Globus pallidus (tissue), 1 donor: ENCODE data around the gene JMJD7.

Experiments
- DNase-seq: peaks from one replicate; pipeline ENCODE4 v3.0.0-alpha.2; 2015; ENCODE audit warnings: low spot score

Gene JMJD7

GRCh38 chr15:41801185-41801584 is 26.7 kb upstream of the JMJD7 start:
- no peak for DNase-seq

- DNase-seq = no peak
Measured at GRCh38 chr15:41801850-41802455, 25.9 kb upstream of the JMJD7 start.

- no peak for DNase-seq
Measured at GRCh38 chr15:41804361-41804760, 23.5 kb upstream of the JMJD7 start.

- DNase-seq = no peak
Measured at GRCh38 chr15:41804916-41805666, 22.8 kb upstream of the JMJD7 start.

- no peak for DNase-seq
Measured at GRCh38 chr15:41805711-41806110, 22.2 kb upstream of the JMJD7 start.

- DNase-seq = no peak
Measured at GRCh38 chr15:41806291-41807181, 21.4 kb upstream of the JMJD7 start.

GRCh38 chr15:41809121-41809520 is 18.8 kb upstream of the JMJD7 start:
- DNase-seq = no peak

GRCh38 chr15:41809526-41810220 is 18.2 kb upstream of the JMJD7 start:
- no peak for DNase-seq

GRCh38 chr15:41810651-41811431 is 17.1 kb upstream of the JMJD7 start:
- DNase-seq = no peak

- peak; percentile 86 for DNase-seq
Measured at GRCh38 chr15:41811432-41812195, 16.3 kb upstream of the JMJD7 start.

- DNase-seq = no peak
Measured at GRCh38 chr15:41812820-41813375, 15.0 kb upstream of the JMJD7 start.

GRCh38 chr15:41813426-41813825 is 14.5 kb upstream of the JMJD7 start:
- DNase-seq = no peak

- no peak for DNase-seq
Measured at GRCh38 chr15:41814534-41814933, 13.4 kb upstream of the JMJD7 start.

- no peak for DNase-seq
Measured at GRCh38 chr15:41816788-41817187, 11.1 kb upstream of the JMJD7 start.

GRCh38 chr15:41817327-41817726 is 10.6 kb upstream of the JMJD7 start:
- no peak for DNase-seq

GRCh38 chr15:41817781-41818180 is 10.1 kb upstream of the JMJD7 start:
- DNase-seq = no peak

GRCh38 chr15:41819455-41820050 is 8.3 kb upstream of the JMJD7 start:
- DNase-seq = no peak

GRCh38 chr15:41820791-41821423 is 7.0 kb upstream of the JMJD7 start:
- no peak for DNase-seq

- DNase-seq = no peak
Measured at GRCh38 chr15:41821831-41822230, 6.1 kb upstream of the JMJD7 start.
